Stimulated activated CD4-positive, alpha-beta T cell treated with anti-CD3 and anti-CD28 coated beads, Interleukin-2, amount 100 ng/mL, for 24 hours (primary cell): ENCODE measurements around the gene TEX101.
"Not testable (repeated sequence)": the region's sequence is repeated elsewhere in the genome, so short reads cannot be mapped to it uniquely, and the experiment has no call there.

Experiments used
- DNase-seq, 2 donors: peaks; one replicate each; pipeline ENCODE4 v3.0.0-alpha.2; 2020

Gene TEX101

GRCh38 chr19:43414554-43414953, at the start of gene TEX101:
TSS of gene TEX101 (plus strand) at chr19:43414890. CDS start at chr19:43415920, 1,030 bp downstream.
- DNase-seq: no peak

GRCh38 chr19:43365677-43366076, 49.0 kb upstream of the TEX101 start:
- not testable (repeated sequence) for DNase-seq

- no peak for DNase-seq
Measured at GRCh38 chr19:43367822-43368221, 46.9 kb upstream of the TEX101 start.

- DNase-seq: not testable (repeated sequence)
Measured at GRCh38 chr19:43368897-43369296, 45.8 kb upstream of the TEX101 start.

- DNase-seq: no peak
Measured at GRCh38 chr19:43371909-43372308, 42.8 kb upstream of the TEX101 start.

- DNase-seq: no peak
Measured at GRCh38 chr19:43372462-43372861, 42.2 kb upstream of the TEX101 start.

GRCh38 chr19:43377624-43378023, 37.1 kb upstream of the TEX101 start:
- DNase-seq: not testable (repeated sequence)

- DNase-seq: no peak
Measured at GRCh38 chr19:43380008-43380407, 34.7 kb upstream of the TEX101 start.

- no peak for DNase-seq
Measured at GRCh38 chr19:43380771-43381386, 33.8 kb upstream of the TEX101 start.

- DNase-seq: not testable (repeated sequence)
Measured at GRCh38 chr19:43382586-43383216, 32.0 kb upstream of the TEX101 start.

GRCh38 chr19:43383254-43383653, 31.4 kb upstream of the TEX101 start:
- not testable (repeated sequence) for DNase-seq

- DNase-seq: not testable (repeated sequence)
Measured at GRCh38 chr19:43383759-43384158, 30.9 kb upstream of the TEX101 start.

- not testable (repeated sequence) for DNase-seq
Measured at GRCh38 chr19:43390903-43391551, 23.7 kb upstream of the TEX101 start.

- not testable (repeated sequence) for DNase-seq
Measured at GRCh38 chr19:43391552-43391935, 23.1 kb upstream of the TEX101 start.

GRCh38 chr19:43393501-43393900, 21.2 kb upstream of the TEX101 start:
- DNase-seq: not testable (repeated sequence)

GRCh38 chr19:43395561-43395960, 19.1 kb upstream of the TEX101 start:
- no peak for DNase-seq

- no peak for DNase-seq
Measured at GRCh38 chr19:43406297-43406696, 8.4 kb upstream of the TEX101 start.

GRCh38 chr19:43407416-43408005, 7.2 kb upstream of the TEX101 start:
- no peak for DNase-seq

- DNase-seq: no peak
Measured at GRCh38 chr19:43408043-43408442, 6.6 kb upstream of the TEX101 start.

GRCh38 chr19:43409415-43409814, 5.3 kb upstream of the TEX101 start:
- DNase-seq: no peak

- no peak for DNase-seq
Measured at GRCh38 chr19:43412441-43412840, 2.2 kb upstream of the TEX101 start.

- DNase-seq: no peak
Measured at GRCh38 chr19:43416951-43417623, 2.4 kb downstream of the TEX101 start.

GRCh38 chr19:43420954-43421353, 6.3 kb downstream of the TEX101 start:
- DNase-seq: no peak
